ENCODE results near the gene NTMT2. TPM values are rescaled to one million over a fixed set of nuclear protein-coding genes. Genes with fewer than 3 reads are reported as not detected.

The NTMT2 gene
- total RNA-seq, 1 donor from 2014 or later: not detected

- Histone ChIP-seq H3K9me3 (no peaks in the 10 kb centered on the region), H3K4me1 (peaks cover 15% of the 10 kb centered on the region), H3K36me3 (no peaks in the 10 kb centered on the region), H3K27ac (no peak overlapping the region), H3K27me3 (no peaks in the 10 kb centered on the region), H3K4me3 (no peak overlapping the region)
- TF ChIP-seq POLR2A (IDR thresholded peaks at IDR 0.05): no peak
- DNase-seq (ENCODE audit: extremely low spot score in 2 of 2): no peak
- intact Hi-C loops (cut with DNase I): loop anchor here (10.0 kb wide), 1 partner anchor 455 kb away; the partner anchor contains the start of gene PRRX1
These were observed 64.4 kb downstream of the NTMT2 start for GRCh38 chr1:170210142-170210541.

GRCh38 chr1:170213596-170213995, 67.8 kb downstream of the NTMT2 start:
- Histone ChIP-seq H3K9me3 (no peaks in the 10 kb centered on the region), H3K27ac (peak overlapping the region; percentile 27), H3K36me3 (no peaks in the 10 kb centered on the region), H3K4me3 (no peak overlapping the region), H3K27me3 (no peaks in the 10 kb centered on the region), H3K4me1 (peaks cover 15% of the 10 kb centered on the region)
- no peak for TF ChIP-seq CTCF (IDR thresholded peaks at IDR 0.05)
- no peak for TF ChIP-seq POLR2A (IDR thresholded peaks at IDR 0.05)
- no peak for TF ChIP-seq POLR2AphosphoS5 (IDR thresholded peaks at IDR 0.05; ENCODE audit: insufficient read depth in 1 of 2, low read depth in 1 of 2)
- intact Hi-C loops (cut with DNase I): loop anchor here (10.0 kb wide), 1 partner anchor 451 kb away; the partner anchor contains the start of gene PRRX1
- DNase-seq (ENCODE audit: extremely low spot score in 2 of 2): no peak

DNA sequence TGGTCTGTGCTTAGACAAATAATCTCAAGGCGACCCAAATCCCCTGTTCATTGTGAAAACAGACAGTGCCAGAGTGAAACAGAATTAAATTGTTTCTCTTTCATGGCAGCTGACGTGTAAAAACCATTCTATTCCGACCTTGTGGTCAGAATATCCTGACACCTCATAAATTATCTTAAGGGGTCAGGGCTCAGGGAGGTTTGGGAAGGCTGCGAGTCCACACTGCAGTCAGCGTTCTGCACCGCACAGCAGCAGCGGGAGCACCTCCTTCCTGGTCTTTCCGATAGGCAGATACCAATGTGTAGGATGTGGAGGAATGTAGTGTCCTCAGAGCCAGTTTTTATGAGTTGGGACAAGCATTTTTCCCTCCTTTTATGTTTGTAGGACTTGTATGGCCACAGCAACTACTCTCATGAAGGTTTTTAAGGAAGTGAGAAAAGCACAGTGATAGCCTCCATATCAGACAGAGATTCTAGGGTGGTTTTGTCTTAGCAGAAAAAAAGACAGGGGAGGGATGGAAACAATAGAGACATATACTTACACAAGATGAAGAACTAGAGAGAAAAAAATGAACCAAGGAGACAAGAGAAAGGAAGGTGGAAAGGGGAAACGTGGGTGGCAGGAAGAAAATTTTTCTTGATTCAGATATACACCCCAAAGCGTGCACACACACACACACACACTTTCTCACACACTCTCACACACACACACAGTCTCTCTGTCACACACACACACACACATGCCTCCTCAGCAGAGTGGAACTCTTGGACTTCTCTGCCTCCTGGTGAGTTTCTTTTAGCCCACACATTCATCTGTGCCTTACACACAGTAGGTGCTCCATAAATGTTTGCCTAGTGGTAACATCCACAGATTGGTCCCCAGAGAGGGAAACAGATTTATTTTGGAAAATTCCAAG, 68.6 kb downstream of the NTMT2 start:
- Histone ChIP-seq H3K27ac (peak overlapping the region; percentile 27), H3K36me3 (no peaks in the 10 kb centered on the region), H3K4me1 (peaks cover 15% of the 10 kb centered on the region), H3K9me3 (no peaks in the 10 kb centered on the region), H3K4me3 (no peak overlapping the region), H3K27me3 (no peaks in the 10 kb centered on the region)
- DNase-seq (ENCODE audit: extremely low spot score in 2 of 2): no peak
- intact Hi-C loops (cut with DNase I): loop anchor here (10.0 kb wide), 1 partner anchor 450 kb away; the partner anchor contains the start of gene PRRX1
- TF ChIP-seq POLR2A (IDR thresholded peaks at IDR 0.05): no peak
- no peak for TF ChIP-seq POLR2AphosphoS5 (IDR thresholded peaks at IDR 0.05; ENCODE audit: insufficient read depth in 1 of 2, low read depth in 1 of 2)
- TF ChIP-seq CTCF (IDR thresholded peaks at IDR 0.05): no peak

DNA sequence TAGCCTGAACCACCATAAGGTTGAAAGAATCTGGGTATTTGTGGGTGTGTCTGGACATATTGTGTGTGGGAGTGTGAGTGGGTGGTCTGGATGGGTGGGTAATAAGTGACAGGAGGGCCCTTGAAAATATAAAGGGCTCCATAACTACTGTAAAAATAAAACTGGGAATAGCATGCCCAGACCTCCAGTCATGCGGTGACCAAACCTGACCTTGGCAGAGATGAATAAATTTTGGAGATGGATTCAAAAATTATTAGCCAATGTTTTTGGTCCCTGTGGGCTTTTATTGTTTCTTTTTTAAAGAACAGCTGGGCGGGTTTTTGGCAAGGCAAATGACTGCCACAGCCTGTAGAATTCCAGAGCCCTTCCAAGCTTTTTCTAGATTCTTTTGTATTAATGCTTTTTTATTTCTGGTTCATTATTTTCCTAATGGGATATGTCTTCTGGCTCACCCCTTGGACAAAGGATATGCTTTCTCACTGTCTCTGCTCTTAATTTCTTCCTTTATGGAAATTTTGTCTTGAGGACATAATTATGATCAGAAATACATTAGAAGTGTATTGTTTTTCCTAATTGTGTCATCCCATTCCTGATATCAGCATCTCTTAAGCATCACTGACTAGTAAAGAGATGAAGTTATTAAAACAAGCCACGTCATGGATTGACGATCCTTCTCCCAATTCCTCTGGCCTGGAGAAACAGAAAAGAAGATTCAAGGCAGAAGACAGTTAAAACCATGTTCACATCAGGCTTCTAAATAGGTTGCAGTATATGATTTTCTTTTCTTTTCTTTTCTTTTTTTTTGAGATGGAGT, 69.5 kb downstream of the NTMT2 start:
- DNase-seq (ENCODE audit: extremely low spot score in 2 of 2): no peak
- H3K4me1 ChIP-seq: peaks cover 17% of the 10 kb centered on the region
- H3K9me3 ChIP-seq: no peaks in the 10 kb centered on the region
- H3K4me3 ChIP-seq: no peak overlapping the region
- no peak for TF ChIP-seq POLR2A (IDR thresholded peaks at IDR 0.05)
- TF ChIP-seq CTCF (IDR thresholded peaks at IDR 0.05): no peak
- TF ChIP-seq POLR2AphosphoS5 (IDR thresholded peaks at IDR 0.05; ENCODE audit: insufficient read depth in 1 of 2, low read depth in 1 of 2): no peak
- H3K27me3 ChIP-seq: no peaks in the 10 kb centered on the region
- intact Hi-C loops (cut with DNase I): loop anchor here (10.0 kb wide), 1 partner anchor 450 kb away; the partner anchor contains the start of gene PRRX1
- peak overlapping the region; percentile 27 for H3K27ac ChIP-seq
- H3K36me3 ChIP-seq: no peaks in the 10 kb centered on the region

- no peak for DNase-seq (ENCODE audit: extremely low spot score in 2 of 2)
- Histone ChIP-seq H3K27me3 (no peaks in the 10 kb centered on the region), H3K36me3 (no peaks in the 10 kb centered on the region), H3K4me1 (peaks cover 22% of the 10 kb centered on the region), H3K27ac (peak overlapping the region; percentile 48), H3K4me3 (no peak overlapping the region), H3K9me3 (no peaks in the 10 kb centered on the region)
- intact Hi-C loops (cut with DNase I): loop anchor here (10.0 kb wide), 1 partner anchor 447 kb away; the partner anchor contains the start of gene PRRX1
- TF ChIP-seq CTCF (IDR thresholded peaks at IDR 0.05): no peak
- TF ChIP-seq POLR2AphosphoS5 (IDR thresholded peaks at IDR 0.05; ENCODE audit: insufficient read depth in 1 of 2, low read depth in 1 of 2): no peak
- TF ChIP-seq POLR2A (IDR thresholded peaks at IDR 0.05): no peak
These were observed 71.9 kb downstream of the NTMT2 start for GRCh38 chr1:170217517-170218256.
